K562 (cell line): ENCODE results near the gene TTC31. TPM values are rescaled to one million over a fixed set of nuclear protein-coding genes. Genes with fewer than 3 reads are reported as not detected.

Experiments used
- BRD9 ChIP-seq: fragments of 450-650 bp; IDR thresholded peaks from 2 replicates; pipeline ENCODE4 v1.6.1; 2018; ENCODE audit warnings: low read depth; ENCODE audit not compliant: partially characterized antibody
- BRF2 ChIP-seq: IDR thresholded peaks from 3 replicates; pipeline ENCODE4 v1.6.1; 2011; ENCODE audit warnings: borderline replicate concordance, mild to moderate bottlenecking; ENCODE audit not compliant: insufficient read length, insufficient read depth
- CUX1 ChIP-seq: fragments of 200-800 bp; sonication (Bioruptor generic); IDR thresholded peaks from 2 replicates; pipeline ENCODE4 v1.6.1; 2016; ENCODE audit warnings: missing genetic modification characterization, missing compliant biosample characterization
- ETS2 ChIP-seq: IDR thresholded peaks from 2 replicates; pipeline ENCODE4 v1.6.1; 2016; ENCODE audit warnings: borderline replicate concordance, missing genetic modification characterization, mild to moderate bottlenecking, moderate library complexity, missing compliant biosample characterization; ENCODE audit not compliant: poor library complexity, severe bottlenecking
- FOXJ3 ChIP-seq: sonication (generic); formaldehyde crosslinking; IDR thresholded peaks from 2 replicates; pipeline ENCODE4 v1.4.0; 2020; ENCODE audit warnings: mild to moderate bottlenecking, missing genetic modification reagents
- PTTG1 ChIP-seq: fragments of 450-650 bp; IDR thresholded peaks from 2 replicates; pipeline ENCODE4 v1.6.1; 2016; ENCODE audit warnings: low read depth, mild to moderate bottlenecking, missing genetic modification characterization, missing compliant biosample characterization
- RAD21 ChIP-seq, 2 experiments: fragments of 250-450 bp in 1 of 2; fragments of 450-650 bp in 1 of 2; sonication (Bioruptor Pico) in 1 of 2; formaldehyde crosslinking in 1 of 2; IDR thresholded peaks in 1 of 2; conservative IDR thresholded peaks in 1 of 2; 2 replicates each; pipeline versions ENCODE4 v1.4.0 to v1.8.0; 2020 to 2022; ENCODE audit warnings: mild to moderate bottlenecking in 2 of 2, moderate library complexity in 1 of 2
- SFPQ ChIP-seq: fragments of 200-400 bp; formaldehyde crosslinking; IDR thresholded peaks from 2 replicates; pipeline ENCODE4 v1.6.1; 2017; ENCODE audit warnings: mild to moderate bottlenecking, low read depth, low read length, moderate library complexity
- SNAPC5 ChIP-seq: fragments of 250-450 bp; sonication (Bioruptor Pico); IDR thresholded peaks from 2 replicates; pipeline ENCODE4 v1.8.0; 2021; ENCODE audit warnings: moderate library complexity, mild to moderate bottlenecking, inconsistent platforms
- polyA plus RNA-seq, 8 experiments: library from polyadenylated mRNA; depleted of rRNA in 4 of 8; stranded (reverse) in 5 of 8; unstranded in 3 of 8; fragments of >200 nt; fragmentation: Nextera tagmentation in 2 of 8; fragmentation: Illumina TruSeq in 1 of 8; extraction: Ambion mirVana in 2 of 8; extraction: Trizol in 1 of 8; gene quantifications; 2 replicates each; pipeline versions ENCODE4 v1.2.1 to v1.2.3, GENCODE V29; 2011 to 2014; ENCODE audit warnings: inconsistent platforms in 1 of 8, missing spikeins in 1 of 8
- total RNA-seq, 7 experiments: library from RNA; depleted of rRNA in 6 of 7; stranded (reverse); fragments of >200 nt in 6 of 7; fragmentation: Illumina TruSeq in 2 of 7; extraction: Trizol in 2 of 7; gene quantifications; 2 replicates each; pipeline versions ENCODE4 v1.2.1 to v1.2.3, GENCODE V29; 2011 to 2021; ENCODE audit warnings: low replicate concordance in 1 of 7
- TF ChIP-seq, protein P1 (sequence below): fragments of 450-650 bp; IDR thresholded peaks from 2 replicates; pipeline ENCODE4 v1.6.1; 2017; ENCODE audit warnings: antibody characterized with exemption
- TF ChIP-seq, protein P2 (sequence below): fragments of 250-450 bp; sonication (Bioruptor Pico); IDR thresholded peaks from 2 replicates; pipeline ENCODE4 v1.5.0; 2021; ENCODE audit warnings: mild to moderate bottlenecking, borderline replicate concordance

Gene TTC31
- total and polyA plus RNA-seq, 9 of the 15 experiments (the other 6 are each of a cell fraction or from before 2014, with no cell fraction given): 4.7 to 30.5 (median 15.9) TPM

- TF ChIP-seq ETS2 (tag) (no peak), BRF2 (no peak), SNAPC5 (no peak), RAD21 (CRISPR knock-in tag; conservative IDR thresholded peaks at IDR 0.05 in 1 of 2, IDR thresholded peaks at IDR 0.05 in 1 of 2) (no peak), CUX1 (CRISPR knock-in tag) (no peak), PTTG1 (tag) (no peak), BRD9 (peak; percentile 13), FOXJ3 (CRISPR knock-in tag) (no peak), SFPQ (no peak)
- TF ChIP-seq, protein P1, sequence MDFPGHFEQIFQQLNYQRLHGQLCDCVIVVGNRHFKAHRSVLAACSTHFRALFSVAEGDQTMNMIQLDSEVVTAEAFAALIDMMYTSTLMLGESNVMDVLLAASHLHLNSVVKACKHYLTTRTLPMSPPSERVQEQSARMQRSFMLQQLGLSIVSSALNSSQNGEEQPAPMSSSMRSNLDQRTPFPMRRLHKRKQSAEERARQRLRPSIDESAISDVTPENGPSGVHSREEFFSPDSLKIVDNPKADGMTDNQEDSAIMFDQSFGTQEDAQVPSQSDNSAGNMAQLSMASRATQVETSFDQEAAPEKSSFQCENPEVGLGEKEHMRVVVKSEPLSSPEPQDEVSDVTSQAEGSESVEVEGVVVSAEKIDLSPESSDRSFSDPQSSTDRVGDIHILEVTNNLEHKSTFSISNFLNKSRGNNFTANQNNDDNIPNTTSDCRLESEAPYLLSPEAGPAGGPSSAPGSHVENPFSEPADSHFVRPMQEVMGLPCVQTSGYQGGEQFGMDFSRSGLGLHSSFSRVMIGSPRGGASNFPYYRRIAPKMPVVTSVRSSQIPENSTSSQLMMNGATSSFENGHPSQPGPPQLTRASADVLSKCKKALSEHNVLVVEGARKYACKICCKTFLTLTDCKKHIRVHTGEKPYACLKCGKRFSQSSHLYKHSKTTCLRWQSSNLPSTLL: no peak
- TF ChIP-seq, protein P2, sequence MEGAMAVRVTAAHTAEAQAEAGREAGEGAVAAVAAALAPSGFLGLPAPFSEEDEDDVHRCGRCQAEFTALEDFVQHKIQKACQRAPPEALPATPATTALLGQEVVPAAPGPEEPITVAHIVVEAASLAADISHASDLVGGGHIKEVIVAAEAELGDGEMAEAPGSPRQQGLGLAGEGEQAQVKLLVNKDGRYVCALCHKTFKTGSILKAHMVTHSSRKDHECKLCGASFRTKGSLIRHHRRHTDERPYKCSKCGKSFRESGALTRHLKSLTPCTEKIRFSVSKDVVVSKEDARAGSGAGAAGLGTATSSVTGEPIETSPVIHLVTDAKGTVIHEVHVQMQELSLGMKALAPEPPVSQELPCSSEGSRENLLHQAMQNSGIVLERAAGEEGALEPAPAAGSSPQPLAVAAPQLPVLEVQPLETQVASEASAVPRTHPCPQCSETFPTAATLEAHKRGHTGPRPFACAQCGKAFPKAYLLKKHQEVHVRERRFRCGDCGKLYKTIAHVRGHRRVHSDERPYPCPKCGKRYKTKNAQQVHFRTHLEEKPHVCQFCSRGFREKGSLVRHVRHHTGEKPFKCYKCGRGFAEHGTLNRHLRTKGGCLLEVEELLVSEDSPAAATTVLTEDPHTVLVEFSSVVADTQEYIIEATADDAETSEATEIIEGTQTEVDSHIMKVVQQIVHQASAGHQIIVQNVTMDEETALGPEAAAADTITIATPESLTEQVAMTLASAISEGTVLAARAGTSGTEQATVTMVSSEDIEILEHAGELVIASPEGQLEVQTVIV (CRISPR knock-in tag): no peak
These were observed 47.6 kb downstream of the TTC31 start (continued) for GRCh38 chr2:74530239-74531187.
